HEK293 (cell line): ENCODE data around the gene DPPA5.

Source experiments
- CTCF ChIP-seq: fragments of 450-650 bp; formaldehyde crosslinking; IDR thresholded peaks from 2 replicates; pipeline ENCODE4 v1.5.1; 2016; ENCODE audit warnings: missing biosample characterization, missing genetic modification characterization
- HOXC10 ChIP-seq: sonication (generic); formaldehyde crosslinking; IDR thresholded peaks from 2 replicates; pipeline ENCODE4 v1.8.1; 2023; ENCODE audit warnings: mild to moderate bottlenecking, missing genetic modification reagents
- KLF9 ChIP-seq: fragments of 450-650 bp; formaldehyde crosslinking; IDR thresholded peaks from 2 replicates; pipeline ENCODE4 v1.5.1; 2016; ENCODE audit warnings: missing biosample characterization, missing genetic modification characterization, low read depth
- REST ChIP-seq: fragments of 450-650 bp; formaldehyde crosslinking; IDR thresholded peaks from 2 replicates; pipeline ENCODE4 v1.5.1; 2016; ENCODE audit warnings: missing biosample characterization, missing genetic modification characterization
- ZBTB21 ChIP-seq: fragments of 450-650 bp; formaldehyde crosslinking; IDR thresholded peaks from 2 replicates; pipeline ENCODE4 v1.5.1; 2017; ENCODE audit warnings: missing biosample characterization, missing genetic modification characterization
- ZNF10 ChIP-seq: fragments of 450-650 bp; formaldehyde crosslinking; IDR thresholded peaks from 2 replicates; pipeline ENCODE4 v1.5.1; 2017; ENCODE audit warnings: missing biosample characterization, missing genetic modification characterization
- ZNF362 ChIP-seq: fragments of 450-650 bp; formaldehyde crosslinking; IDR thresholded peaks from 2 replicates; pipeline ENCODE4 v1.5.1; 2016; ENCODE audit warnings: missing biosample characterization, missing genetic modification characterization
- ZNF629 ChIP-seq: fragments of 450-650 bp; formaldehyde crosslinking; IDR thresholded peaks from 2 replicates; pipeline ENCODE4 v1.5.1; 2017; ENCODE audit warnings: missing biosample characterization, missing genetic modification characterization
- TF ChIP-seq, protein P1 (sequence below): fragments of 450-650 bp; formaldehyde crosslinking; IDR thresholded peaks from 2 replicates; pipeline ENCODE4 v1.5.1; 2016; ENCODE audit warnings: missing biosample characterization, missing genetic modification characterization

DNA sequence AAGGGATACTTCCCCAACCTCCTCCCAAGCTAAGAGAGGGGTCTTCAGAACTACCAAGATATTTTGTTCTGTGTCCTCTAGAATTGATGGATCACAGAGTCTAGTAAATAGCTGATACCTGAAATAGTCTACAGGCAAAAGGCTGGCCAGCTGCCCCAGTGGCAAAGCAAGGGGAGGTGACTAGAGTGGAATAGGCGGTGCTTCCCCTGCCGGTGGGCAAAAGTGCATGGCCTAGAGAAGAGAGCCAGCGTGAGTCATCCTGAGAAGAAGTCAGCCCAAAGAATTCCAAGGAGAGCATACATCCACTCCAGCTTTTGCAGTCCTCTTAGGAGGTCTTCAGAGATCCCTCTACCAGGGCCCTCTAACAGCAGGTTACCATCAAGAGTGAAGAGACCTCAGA lies 14.7 kb downstream of the DPPA5 start:
- TF ChIP-seq, protein P1, sequence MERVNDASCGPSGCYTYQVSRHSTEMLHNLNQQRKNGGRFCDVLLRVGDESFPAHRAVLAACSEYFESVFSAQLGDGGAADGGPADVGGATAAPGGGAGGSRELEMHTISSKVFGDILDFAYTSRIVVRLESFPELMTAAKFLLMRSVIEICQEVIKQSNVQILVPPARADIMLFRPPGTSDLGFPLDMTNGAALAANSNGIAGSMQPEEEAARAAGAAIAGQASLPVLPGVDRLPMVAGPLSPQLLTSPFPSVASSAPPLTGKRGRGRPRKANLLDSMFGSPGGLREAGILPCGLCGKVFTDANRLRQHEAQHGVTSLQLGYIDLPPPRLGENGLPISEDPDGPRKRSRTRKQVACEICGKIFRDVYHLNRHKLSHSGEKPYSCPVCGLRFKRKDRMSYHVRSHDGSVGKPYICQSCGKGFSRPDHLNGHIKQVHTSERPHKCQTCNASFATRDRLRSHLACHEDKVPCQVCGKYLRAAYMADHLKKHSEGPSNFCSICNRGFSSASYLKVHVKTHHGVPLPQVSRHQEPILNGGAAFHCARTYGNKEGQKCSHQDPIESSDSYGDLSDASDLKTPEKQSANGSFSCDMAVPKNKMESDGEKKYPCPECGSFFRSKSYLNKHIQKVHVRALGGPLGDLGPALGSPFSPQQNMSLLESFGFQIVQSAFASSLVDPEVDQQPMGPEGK: no peak
- no peak for TF ChIP-seq ZBTB21 (tag by site-specific recombination)
- no peak for TF ChIP-seq ZNF629 (tag by site-specific recombination)
- no peak for TF ChIP-seq ZNF10 (tag by site-specific recombination)
- TF ChIP-seq ZNF362 (tag by site-specific recombination): no peak
- TF ChIP-seq HOXC10 (CRISPR knock-in tag): no peak
- TF ChIP-seq KLF9 (tag by site-specific recombination): no peak
- no peak for TF ChIP-seq CTCF (tag by site-specific recombination)
- TF ChIP-seq REST (tag by site-specific recombination): no peak
